Measurements from ENCODE around the gene HBM.

GRCh38 chr16:120756-121155, 45.0 kb upstream of the HBM start:
- TF ChIP-seq CTCF (IDR thresholded peaks at IDR 0.05) (no peak), EZH2 (IDR thresholded peaks at IDR 0.05) (no peak)
